HUES64 (cell line): ENCODE measurements around the gene SFXN5.

Source experiments
- H3K27ac ChIP-seq: 2 replicates; pipeline ENCODE4 v1.7.0; 2013; ENCODE audit warnings: low read depth, low read length, inconsistent platforms
- H3K27me3 ChIP-seq: 2 replicates; pipeline ENCODE4 v1.6.1; 2013; ENCODE audit warnings: mild to moderate bottlenecking, low read length; ENCODE audit not compliant: insufficient read depth
- H3K36me3 ChIP-seq: 2 replicates; pipeline ENCODE4 v1.6.1; 2013; ENCODE audit warnings: mild to moderate bottlenecking, low read length; ENCODE audit not compliant: insufficient read depth
- H3K4me1 ChIP-seq: 2 replicates; pipeline ENCODE4 v1.6.1; 2013; ENCODE audit warnings: mild to moderate bottlenecking, low read length, moderate library complexity; ENCODE audit not compliant: insufficient read depth
- H3K4me3 ChIP-seq: 2 replicates; pipeline ENCODE4 v1.5.1; 2013; ENCODE audit warnings: mild to moderate bottlenecking, low read length, moderate library complexity
- H3K9ac ChIP-seq: 2 replicates; pipeline ENCODE4 v1.6.1; 2013; ENCODE audit warnings: mild to moderate bottlenecking, low read depth, low read length
- H3K9me3 ChIP-seq: 2 replicates; pipeline ENCODE4 v1.6.1; 2013; ENCODE audit warnings: low read depth, low read length; ENCODE audit not compliant: insufficient read depth
- WGBS: fragments of 150-250, 120-280 bp; methylation state at CpG from one replicate; pipeline ENCODE4 v1.1.7; 2013; ENCODE audit warnings: missing lambda C conversion rate; 5-methylcytosine and 5-hydroxymethylcytosine counted together

The SFXN5 gene

DNA sequence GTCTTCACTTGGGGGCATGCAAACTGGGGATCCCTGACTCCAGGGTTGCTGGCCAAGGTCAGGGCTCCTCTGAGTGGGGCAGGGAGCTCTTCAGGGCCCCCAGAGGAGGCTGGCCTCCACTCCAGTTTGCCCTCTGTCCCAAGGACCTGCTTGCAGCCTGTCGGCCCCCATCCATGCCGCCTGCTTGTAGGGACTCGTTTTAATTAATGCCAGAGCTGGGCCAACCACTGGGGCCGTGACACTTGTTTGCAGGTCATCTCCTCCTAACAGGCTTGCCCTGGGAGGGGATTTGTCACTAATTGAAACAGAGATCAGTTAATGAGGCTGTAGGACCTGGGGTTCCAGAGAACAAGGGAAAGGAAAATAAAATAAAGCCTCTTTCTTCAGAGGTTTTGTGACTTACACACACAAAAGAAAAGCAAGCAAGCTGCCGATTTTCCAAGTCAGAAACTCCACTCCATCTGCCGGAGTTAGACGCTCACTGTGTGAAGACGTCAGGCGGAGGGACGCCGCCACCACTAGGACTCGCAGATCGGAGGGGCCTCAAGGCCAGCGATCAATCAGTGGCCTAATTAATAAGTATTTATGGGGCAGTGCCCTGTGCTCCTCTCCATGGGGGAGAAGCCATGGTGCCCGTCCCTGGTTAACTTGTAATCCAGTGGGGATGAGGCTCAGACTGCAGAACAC lies 75.9 kb downstream of the SFXN5 start:
- no peak overlapping the region for H3K4me3 ChIP-seq
- H3K9me3 ChIP-seq: no peaks in the 10 kb centered on the region
- H3K4me1 ChIP-seq: no peaks in the 10 kb centered on the region; the same call in 1 of the 2 replicates
- H3K27ac ChIP-seq: no peak overlapping the region
- 90% methylated on average over 15 of the region's 15 CpGs for WGBS
- H3K27me3 ChIP-seq: no peaks in the 10 kb centered on the region
- no peak overlapping the region for H3K9ac ChIP-seq
- no peaks in the 10 kb centered on the region for H3K36me3 ChIP-seq

DNA sequence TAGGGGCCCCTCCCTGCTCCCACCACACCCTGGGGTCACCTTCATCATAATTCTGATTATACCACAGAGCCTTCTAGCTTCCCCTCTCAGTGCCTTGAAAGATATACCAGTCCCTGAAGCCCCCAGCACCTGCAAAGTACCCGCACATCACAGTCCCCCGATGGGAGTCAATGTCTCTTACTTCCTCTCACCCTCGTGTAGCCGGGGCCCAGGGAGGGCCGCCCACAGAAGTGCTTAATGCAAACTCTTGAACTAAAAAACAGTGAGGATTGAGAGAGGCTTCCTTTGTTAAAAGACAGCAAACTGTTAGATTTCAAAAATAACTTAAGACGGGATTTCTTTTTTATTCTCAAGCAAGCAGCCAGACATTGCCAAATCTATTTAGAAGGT lies 76.5 kb downstream of the SFXN5 start:
- no peaks in the 10 kb centered on the region for H3K9me3 ChIP-seq
- no peaks in the 10 kb centered on the region for H3K36me3 ChIP-seq
- H3K27ac ChIP-seq: no peak overlapping the region
- WGBS: 95% methylated on average over 6 of the region's 6 CpGs
- no peaks in the 10 kb centered on the region for H3K4me1 ChIP-seq
- H3K4me3 ChIP-seq: no peak overlapping the region
- no peak overlapping the region for H3K9ac ChIP-seq
- no peaks in the 10 kb centered on the region for H3K27me3 ChIP-seq

DNA sequence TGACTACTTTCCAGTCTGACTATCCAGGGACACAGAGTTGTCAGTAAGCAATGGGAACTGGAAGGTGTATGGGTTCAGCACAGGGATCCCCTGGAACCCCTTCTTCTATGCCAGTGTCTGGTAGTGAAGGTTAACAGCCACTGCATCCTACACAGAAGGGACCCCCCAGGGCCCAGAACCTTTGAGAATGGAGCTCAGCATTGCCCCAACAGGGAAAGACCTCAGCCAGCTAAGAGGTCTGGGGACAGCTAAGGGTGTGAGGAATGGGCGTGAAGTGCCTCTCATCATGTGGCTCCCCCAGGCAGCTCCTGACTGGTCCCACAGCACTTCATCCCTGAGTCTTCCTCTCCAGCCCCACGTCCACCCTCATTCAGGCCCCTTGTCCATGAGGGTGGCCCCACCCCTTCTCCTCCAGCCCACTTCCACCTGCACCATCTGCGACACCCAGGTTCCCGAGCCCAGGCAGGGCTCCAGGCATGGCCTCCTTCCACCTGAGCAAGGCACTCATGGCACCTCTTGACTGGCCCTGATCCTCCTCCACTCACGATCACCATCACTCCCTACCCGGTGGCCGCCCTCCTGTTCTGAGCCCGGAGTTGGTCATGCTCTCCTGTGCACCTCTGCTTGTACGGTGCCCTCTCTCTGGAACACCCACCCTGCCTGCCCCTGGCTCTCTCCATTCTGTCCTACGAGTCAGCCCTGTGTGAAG lies 77.1 kb downstream of the SFXN5 start:
- Histone ChIP-seq H3K4me3 (no peak overlapping the region), H3K27me3 (no peaks in the 10 kb centered on the region), H3K9me3 (no peaks in the 10 kb centered on the region), H3K36me3 (no peaks in the 10 kb centered on the region), H3K4me1 (no peaks in the 10 kb centered on the region), H3K27ac (no peak overlapping the region), H3K9ac (no peak overlapping the region)
- WGBS: 92% methylated on average over 10 of the region's 10 CpGs

DNA sequence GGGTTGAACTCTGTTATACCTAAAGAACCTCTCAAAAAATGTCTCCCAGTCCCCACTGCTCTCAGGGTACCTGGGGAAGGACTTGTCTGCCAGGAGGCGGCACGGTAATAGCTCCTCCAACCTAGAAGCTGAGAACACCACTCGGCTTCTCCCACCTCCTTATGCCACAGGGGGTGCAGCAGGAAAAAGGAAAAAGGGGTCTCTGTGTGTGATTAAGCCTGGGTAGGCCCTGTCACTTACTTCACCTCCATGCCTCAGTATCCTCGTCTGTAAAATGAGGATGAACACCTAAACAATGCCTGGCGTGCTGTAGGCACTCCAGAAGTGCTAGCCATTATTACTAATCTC lies 77.6 kb downstream of the SFXN5 start:
- Histone ChIP-seq H3K9ac (no peak overlapping the region), H3K36me3 (no peaks in the 10 kb centered on the region), H3K9me3 (no peaks in the 10 kb centered on the region), H3K4me1 (no peaks in the 10 kb centered on the region), H3K27me3 (no peaks in the 10 kb centered on the region), H3K27ac (no peak overlapping the region), H3K4me3 (no peak overlapping the region)
- WGBS: 81% methylated on average over 5 of the region's 5 CpGs

DNA sequence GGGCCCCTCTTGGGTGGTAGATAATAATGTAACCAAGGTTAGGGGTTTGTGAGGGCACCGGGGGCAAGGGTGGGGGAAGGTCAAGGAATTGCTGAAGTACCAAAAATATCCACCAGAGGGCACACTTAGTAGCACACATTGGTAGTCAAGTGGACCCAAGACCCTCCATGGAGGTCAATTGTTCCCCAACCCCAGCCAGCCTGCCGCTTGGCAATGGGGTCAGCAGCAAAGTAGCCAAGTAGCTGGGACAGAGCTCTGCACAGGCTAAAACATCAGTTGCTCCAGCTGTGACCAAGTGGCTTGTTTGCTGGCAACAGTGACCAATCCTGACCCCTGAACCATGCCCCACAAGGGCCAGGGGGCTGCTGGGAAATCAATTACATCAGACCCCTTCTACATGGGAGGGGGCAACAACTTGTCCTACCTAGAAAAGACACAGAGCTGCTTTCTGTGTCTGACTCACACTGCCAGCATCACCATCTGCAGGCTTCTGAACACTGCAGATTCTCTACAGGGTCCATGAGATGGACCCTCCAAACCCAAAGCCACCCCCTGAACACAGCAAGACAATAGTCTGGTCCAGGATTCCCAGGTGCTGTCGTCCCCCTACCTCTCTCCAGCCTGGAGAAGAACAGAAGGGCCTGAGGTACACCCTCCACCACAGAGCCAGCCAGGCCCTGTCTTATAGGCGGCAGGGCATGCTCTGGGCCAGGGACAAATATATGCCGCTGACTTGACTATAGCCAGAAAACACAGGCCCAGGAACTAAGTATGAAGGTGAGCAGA lies 78.2 kb downstream of the SFXN5 start:
- no peaks in the 10 kb centered on the region for H3K27me3 ChIP-seq
- no peak overlapping the region for H3K9ac ChIP-seq
- no peak overlapping the region for H3K27ac ChIP-seq
- no peak overlapping the region for H3K4me3 ChIP-seq
- 68% methylated on average over 5 of the region's 5 CpGs for WGBS
- H3K4me1 ChIP-seq: no peaks in the 10 kb centered on the region
- H3K9me3 ChIP-seq: no peaks in the 10 kb centered on the region
- H3K36me3 ChIP-seq: no peaks in the 10 kb centered on the region

DNA sequence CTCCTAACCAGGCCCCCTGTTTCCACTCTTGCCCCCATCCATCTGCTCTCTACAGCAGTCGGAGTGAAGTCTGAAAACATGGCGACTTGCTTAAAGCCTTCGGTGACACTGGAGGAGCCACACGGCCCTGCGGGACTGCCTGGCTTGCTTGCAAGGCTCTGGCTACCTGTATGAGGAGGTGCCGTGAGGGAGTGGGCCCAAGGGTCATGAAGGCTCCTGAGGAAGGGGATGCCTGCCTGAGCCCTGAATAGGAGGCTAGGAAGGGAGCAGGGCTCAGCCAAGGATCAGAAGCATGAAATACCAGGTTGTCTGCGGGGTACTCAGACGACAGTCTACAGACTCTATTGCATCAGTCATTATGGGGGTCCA lies 78.8 kb downstream of the SFXN5 start:
- Histone ChIP-seq H3K4me3 (no peak overlapping the region), H3K27ac (no peak overlapping the region), H3K36me3 (no peaks in the 10 kb centered on the region), H3K9me3 (no peaks in the 10 kb centered on the region), H3K27me3 (no peaks in the 10 kb centered on the region), H3K9ac (no peak overlapping the region), H3K4me1 (no peaks in the 10 kb centered on the region)
- WGBS: 95% methylated on average over 8 of the region's 8 CpGs

DNA sequence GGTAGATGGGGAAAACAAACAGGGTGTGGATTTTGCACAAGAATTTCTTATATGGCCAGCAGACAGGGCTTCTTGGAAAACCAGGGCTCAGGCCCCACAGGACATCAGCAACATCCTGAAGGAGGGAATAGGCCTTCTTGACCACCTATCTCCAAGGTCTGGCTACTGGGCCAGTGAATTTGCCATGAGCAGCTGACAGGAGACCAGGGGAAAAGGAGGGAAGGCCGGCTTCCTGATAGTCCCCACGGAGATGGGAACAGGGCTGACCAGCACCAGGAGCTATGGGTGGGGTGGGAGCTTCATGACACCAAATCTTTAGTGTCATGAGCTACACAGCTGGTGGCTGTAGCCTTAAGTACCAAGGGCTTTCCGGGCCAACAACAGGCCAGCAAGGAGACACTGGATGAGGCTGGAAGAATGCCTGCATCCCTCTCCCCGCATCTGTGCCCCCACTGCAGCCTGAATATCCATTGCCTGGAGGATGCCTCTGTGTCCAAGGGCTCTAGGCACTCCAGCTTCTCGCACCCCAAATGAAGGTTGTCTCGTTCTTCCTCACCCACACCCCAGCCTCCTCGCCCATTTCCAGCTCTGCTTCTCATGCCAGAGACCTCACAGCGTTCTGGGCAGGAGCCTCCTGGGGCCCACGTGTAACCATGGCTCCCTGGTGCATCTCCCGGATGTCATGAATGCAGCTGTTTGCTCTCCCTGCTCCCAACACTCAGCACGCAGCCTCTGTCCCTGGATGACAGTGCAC lies 79.4 kb downstream of the SFXN5 start:
- Histone ChIP-seq H3K9ac (no peak overlapping the region), H3K9me3 (no peaks in the 10 kb centered on the region), H3K4me1 (no peaks in the 10 kb centered on the region), H3K36me3 (no peaks in the 10 kb centered on the region), H3K27ac (no peak overlapping the region), H3K4me3 (no peak overlapping the region), H3K27me3 (no peaks in the 10 kb centered on the region)
- 90% methylated on average over 11 of the region's 11 CpGs for WGBS

DNA sequence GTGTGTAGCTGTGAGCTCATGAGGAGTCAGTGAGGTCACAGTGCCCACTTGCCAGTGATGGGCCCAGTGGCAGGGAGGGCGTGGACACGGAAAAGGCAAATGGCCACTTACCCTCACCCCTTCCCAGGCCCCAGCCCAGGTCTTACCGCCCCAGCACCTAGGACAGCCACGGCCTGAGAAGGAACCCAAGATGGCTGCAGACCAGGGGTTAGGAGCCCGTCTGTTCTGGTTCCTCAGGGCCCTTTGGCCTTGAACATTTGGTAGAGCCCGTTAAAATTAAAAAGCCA lies 80.1 kb downstream of the SFXN5 start:
- H3K9ac ChIP-seq: no peak overlapping the region
- no peaks in the 10 kb centered on the region for H3K4me1 ChIP-seq
- no peaks in the 10 kb centered on the region for H3K27me3 ChIP-seq
- no peak overlapping the region for H3K27ac ChIP-seq
- H3K4me3 ChIP-seq: no peak overlapping the region
- no peaks in the 10 kb centered on the region for H3K9me3 ChIP-seq
- WGBS: 88% methylated on average over 6 of the region's 6 CpGs
- H3K36me3 ChIP-seq: no peaks in the 10 kb centered on the region

DNA sequence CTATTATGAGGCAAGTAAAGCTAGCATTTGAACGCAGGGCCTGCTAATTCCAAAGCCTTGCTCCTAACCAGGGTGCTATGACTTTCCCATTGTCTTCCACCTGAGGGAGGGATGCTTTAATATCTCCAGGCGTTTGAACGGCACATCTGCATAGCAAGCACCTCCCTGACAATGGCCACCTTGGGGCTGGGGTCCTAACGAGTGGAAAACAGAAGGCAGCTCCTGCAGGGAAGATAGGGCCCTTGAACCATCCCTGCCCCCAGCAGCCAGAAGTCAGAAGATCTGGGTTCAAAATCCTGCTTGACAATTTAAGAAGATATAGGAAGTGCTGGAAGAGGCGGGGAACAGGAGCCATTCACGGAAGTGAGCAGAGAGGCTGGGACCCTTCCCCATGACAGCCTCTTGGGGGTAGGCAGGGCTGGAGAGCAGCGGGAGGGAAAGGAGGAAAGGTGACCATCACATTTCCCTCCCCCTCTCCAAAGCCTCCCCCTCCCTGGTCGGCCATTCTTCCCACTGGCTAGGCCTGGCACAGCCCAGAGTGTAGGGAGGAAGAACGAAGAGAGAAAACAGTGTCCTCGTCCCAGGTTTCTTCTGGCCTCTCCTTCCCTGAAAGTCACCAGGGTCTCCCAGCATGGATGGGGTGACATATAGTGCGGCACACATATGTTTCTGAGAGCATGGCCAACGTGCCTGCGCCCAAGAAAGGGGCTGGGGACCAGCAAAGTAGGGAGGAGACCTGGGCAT lies 80.6 kb downstream of the SFXN5 start:
- Histone ChIP-seq H3K9me3 (no peaks in the 10 kb centered on the region), H3K4me3 (no peak overlapping the region), H3K4me1 (no peaks in the 10 kb centered on the region), H3K27me3 (no peaks in the 10 kb centered on the region), H3K36me3 (no peaks in the 10 kb centered on the region), H3K27ac (no peak overlapping the region), H3K9ac (no peak overlapping the region)
- WGBS: 78% methylated on average over 12 of the region's 13 CpGs

DNA sequence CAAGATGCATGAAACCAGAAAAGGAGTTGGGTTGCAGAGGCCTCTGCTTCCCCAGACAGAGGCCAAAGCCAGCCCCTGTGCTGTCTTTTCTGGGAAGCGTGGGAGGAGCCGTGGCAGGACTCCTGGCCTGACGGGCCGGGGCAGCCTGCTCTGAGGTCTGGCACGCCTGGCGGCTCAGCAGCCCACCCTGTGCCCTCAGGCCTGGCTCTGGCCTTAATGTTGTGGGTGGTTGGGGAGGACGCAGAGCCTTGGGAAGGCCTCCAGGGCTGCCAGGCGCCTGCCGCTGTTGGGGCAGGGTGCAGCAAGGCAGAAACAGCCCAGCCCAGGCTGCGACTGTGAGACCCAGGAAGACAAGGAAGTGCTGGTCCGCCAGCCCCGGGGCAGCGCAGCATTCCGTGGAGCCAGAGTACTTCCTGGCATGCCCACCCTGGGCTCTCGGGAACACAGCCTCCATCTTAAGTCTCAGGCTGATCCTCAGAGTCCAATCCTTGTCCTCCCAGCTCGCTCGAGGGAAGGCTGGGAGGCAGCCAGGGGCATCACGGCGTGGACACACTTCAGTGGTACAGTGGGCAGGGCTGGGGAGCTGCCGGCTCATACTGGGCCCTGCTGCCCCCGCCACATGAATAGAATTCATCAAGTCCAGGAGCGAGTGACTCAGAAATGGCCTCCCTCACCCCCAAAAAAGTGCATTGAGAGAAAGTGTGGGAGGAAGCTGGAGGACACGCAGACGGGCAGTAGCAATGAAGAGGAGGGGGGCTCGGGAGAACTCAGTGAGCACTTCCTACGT lies 81.5 kb downstream of the SFXN5 start:
- no peak overlapping the region for H3K27ac ChIP-seq
- H3K9ac ChIP-seq: no peak overlapping the region
- H3K9me3 ChIP-seq: no peaks in the 10 kb centered on the region
- no peaks in the 10 kb centered on the region for H3K27me3 ChIP-seq
- H3K4me3 ChIP-seq: no peak overlapping the region
- no peaks in the 10 kb centered on the region for H3K4me1 ChIP-seq
- no peaks in the 10 kb centered on the region for H3K36me3 ChIP-seq
- WGBS: 91% methylated on average over 26 of the region's 26 CpGs
